Heart left ventricle (tissue), 16 donors: ENCODE data around the gene SUMF2. TPM values are rescaled to one million over a fixed set of nuclear protein-coding genes. Genes with fewer than 3 reads are reported as not detected.
"Not testable (repeated sequence)": the region's sequence is repeated elsewhere in the genome, so short reads cannot be mapped to it uniquely, and the experiment has no call there.

Experiments used
- ATAC-seq, 4 donors: fragments of 200-7000 bp; cut with Tn5 transposase; one replicate each; pipeline ENCODE4 v1.9.1; 2020 to 2022; ENCODE audit warnings: moderate library complexity in 4 of 4, mild to moderate bottlenecking in 3 of 4, moderate number of reproducible peaks in 1 of 4
- DNase-seq, 5 donors: peaks; one replicate each; pipeline ENCODE4 v3.0.0-alpha.2; 2020
- H3K27ac ChIP-seq, 12 donors: fragments of 200-600 bp; sonication (generic) in 4 of 12; one replicate each; pipeline versions ENCODE4 v1.5.0 to v1.8.0; 2016 to 2022; ENCODE audit warnings: mild to moderate bottlenecking in 2 of 12
- H3K27me3 ChIP-seq, 9 donors: fragments of 200-600 bp; sonication (generic) in 2 of 9; one replicate each; pipeline versions ENCODE4 v1.5.1 to v1.8.0; 2016 to 2022; ENCODE audit warnings: mild to moderate bottlenecking in 3 of 9
- H3K36me3 ChIP-seq, 9 donors: fragments of 200-600 bp; sonication (generic) in 2 of 9; one replicate each; pipeline versions ENCODE4 v1.5.0 to v1.8.0; 2018 to 2022; ENCODE audit warnings: mild to moderate bottlenecking in 2 of 9
- H3K4me1 ChIP-seq, 12 donors: fragments of 200-600 bp; sonication (generic) in 4 of 12; one replicate each; pipeline versions ENCODE4 v1.5.0 to v1.8.0; 2016 to 2022; ENCODE audit warnings: mild to moderate bottlenecking in 3 of 12
- H3K4me3 ChIP-seq, 12 donors: fragments of 200-600 bp; sonication (generic) in 4 of 12; one replicate each; pipeline versions ENCODE4 v1.5.0 to v1.8.0; 2017 to 2022; ENCODE audit warnings: mild to moderate bottlenecking in 9 of 12, moderate library complexity in 4 of 12
- H3K9me3 ChIP-seq, 12 donors: fragments of 200-600 bp; sonication (generic) in 4 of 12; one replicate each; pipeline versions ENCODE4 v1.5.0 to v1.8.0; 2016 to 2022; ENCODE audit warnings: mild to moderate bottlenecking in 1 of 12
- POLR2A ChIP-seq, 2 donors: fragments of 450-650 bp; IDR thresholded peaks; one replicate each; pipeline ENCODE4 v1.6.1; 2017; ENCODE audit warnings: antibody characterized with exemption in 2 of 2, mild to moderate bottlenecking in 2 of 2, moderate library complexity in 2 of 2
- WGBS, 4 donors: extraction: QIAGEN DNeasy Blood & Tissue Kit in 2 of 4; methylation state at CpG; one replicate each; pipeline versions ENCODE4 v1.1.5 to v1.1.7; 2013 to 2018; 5-methylcytosine and 5-hydroxymethylcytosine counted together
- intact Hi-C, 10 donors: fragments of 100-400 bp; cut with DNase I; formaldehyde crosslinking; loops; one replicate each; pipeline versions ENCODE4 v1.11.1 to v1.14.2; 2022
- polyA plus RNA-seq, 2 donors: library from polyadenylated mRNA; stranded (reverse); fragments of 200-250 nt; gene quantifications; one replicate each; pipeline ENCODE4 v1.2.3, GENCODE V29; 2013
- total RNA-seq, 9 donors: library from RNA; depleted of rRNA in 2 of 9; stranded (reverse); fragments of >200 nt in 2 of 9; fragmentation: NEBNext Ultra II Directional in 3 of 9; extraction: Animal tissue kit (Norgen Biotek cat#: 25700) in 3 of 9; gene quantifications; one replicate each; pipeline versions ENCODE4 v1.1.0 to v1.2.4, GENCODE V29; 2016 to 2023
- TF ChIP-seq, protein P1 (sequence below), 12 donors: fragments of 200-600 bp; sonication (generic) in 4 of 12; IDR thresholded peaks; one replicate each; pipeline versions ENCODE4 v1.5.0 to v1.8.0; 2018 to 2022; ENCODE audit warnings: antibody characterized with exemption in 12 of 12, mild to moderate bottlenecking in 5 of 12
- donor health status: ischemic (EF 13 %, LVEDD 7.1; RV severe dilation, severe dysfunction).
- donor health status: healthy with polysubstance abuse.
- donor health status: DM: no; HTN: yes; CAD: no.
- donor health status: DM: no; HTN: no; CAD: no.
- donor health status: ischemic (EF 25% LVEDD 6.9; RV normal size, moderate dysfunction).
- donor health status: ischemic (EF 25% LVEDD 5.7; RV mildly dilated, moderate dysfunction).
- donor health status: healthy.
- donor health status: DM: yes; HTN: yes; CAD: no.
- donor health status: ischemic (EF 35%, LVEDD 5.7; RV mildly dilated, moderate dysfunction).
- donor health status: nonischemic (EF 11% LVEDD 7.7; RV severe dilation, severe dysfunction).
- donor health status: DM: yes; HTN: yes; CAD: no.
- donor health status: PGD.
- donor health status: ischemic (EF 29% LVEDD 5.4; RV normal size, mild dysfunction).
- donor health status: nonischemic (EF 23%, LVEDD 6.1; RV moderate dilation, normal function).

SUMF2 gene
- total and polyA plus RNA-seq, 11 donors, result 23.1 to 61.5 (median 34.5) TPM

DNA sequence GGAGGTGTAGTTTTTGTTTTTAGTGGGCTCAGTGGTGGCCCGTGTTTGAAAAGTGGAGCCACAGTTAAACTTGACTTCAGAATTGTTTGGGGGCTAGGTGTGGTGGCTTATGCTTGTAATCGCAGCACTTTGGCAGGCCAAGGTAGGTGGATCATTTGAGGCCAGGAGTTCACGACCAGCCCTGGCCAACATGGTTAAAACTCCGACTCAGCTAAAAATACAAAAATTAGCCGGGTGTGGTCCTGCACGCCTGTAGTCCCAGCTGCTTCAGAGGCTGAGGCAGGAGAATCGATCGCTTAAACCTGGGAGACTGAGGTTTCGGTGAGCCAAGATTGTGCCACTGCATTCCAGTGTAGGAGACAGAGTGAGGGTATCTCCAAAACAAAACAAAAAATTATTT, 10.7 kb upstream of the SUMF2 start:
- Histone ChIP-seq H3K27me3 (no peaks in the 10 kb centered on the region), H3K4me1 (peaks cover 7 to 39% (median 24%) of the 10 kb centered on the region in 12 donors), H3K36me3 (peaks cover 0 to 57% (median 56%) of the 10 kb centered on the region in 9 donors), H3K9me3 (no peaks in the 10 kb centered on the region), H3K27ac (no peak overlapping the region), H3K4me3 (no peak overlapping the region)
- TF ChIP-seq, protein P1, sequence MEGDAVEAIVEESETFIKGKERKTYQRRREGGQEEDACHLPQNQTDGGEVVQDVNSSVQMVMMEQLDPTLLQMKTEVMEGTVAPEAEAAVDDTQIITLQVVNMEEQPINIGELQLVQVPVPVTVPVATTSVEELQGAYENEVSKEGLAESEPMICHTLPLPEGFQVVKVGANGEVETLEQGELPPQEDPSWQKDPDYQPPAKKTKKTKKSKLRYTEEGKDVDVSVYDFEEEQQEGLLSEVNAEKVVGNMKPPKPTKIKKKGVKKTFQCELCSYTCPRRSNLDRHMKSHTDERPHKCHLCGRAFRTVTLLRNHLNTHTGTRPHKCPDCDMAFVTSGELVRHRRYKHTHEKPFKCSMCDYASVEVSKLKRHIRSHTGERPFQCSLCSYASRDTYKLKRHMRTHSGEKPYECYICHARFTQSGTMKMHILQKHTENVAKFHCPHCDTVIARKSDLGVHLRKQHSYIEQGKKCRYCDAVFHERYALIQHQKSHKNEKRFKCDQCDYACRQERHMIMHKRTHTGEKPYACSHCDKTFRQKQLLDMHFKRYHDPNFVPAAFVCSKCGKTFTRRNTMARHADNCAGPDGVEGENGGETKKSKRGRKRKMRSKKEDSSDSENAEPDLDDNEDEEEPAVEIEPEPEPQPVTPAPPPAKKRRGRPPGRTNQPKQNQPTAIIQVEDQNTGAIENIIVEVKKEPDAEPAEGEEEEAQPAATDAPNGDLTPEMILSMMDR (IDR thresholded peaks at IDR 0.05), result no peak
- TF ChIP-seq POLR2A (IDR thresholded peaks at IDR 0.05), result no peak
- intact Hi-C loops, result loop anchor here in 3 of 10 donors (5.0 kb wide), 3 partner anchors 51 to 76 kb away; partner anchors contain the start of gene CHCHD2 (in 1 of the 3)
- no peak for ATAC-seq
- DNase-seq, result no peak
- 84 to 89% (median 86%) methylated on average over 9 of the region's 9 CpGs for WGBS, 4 donors

DNA sequence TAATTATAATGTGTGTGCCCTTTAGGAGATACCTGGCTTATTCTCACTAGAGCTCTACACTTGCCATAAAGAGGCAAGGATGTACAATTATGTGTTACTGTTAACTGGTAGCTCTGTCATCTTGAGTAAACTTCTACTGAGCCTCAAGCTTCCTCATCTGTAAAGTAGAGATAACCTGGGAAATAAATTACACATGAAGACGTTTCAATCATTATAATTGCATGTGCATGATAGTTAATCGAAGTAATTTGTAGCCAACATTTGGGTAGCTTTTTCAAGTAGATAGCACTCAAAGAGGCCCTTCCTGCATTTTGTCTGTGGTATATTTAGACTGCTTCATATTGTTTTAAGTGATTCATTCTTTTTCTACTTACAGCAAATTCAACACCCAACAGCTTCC, 10.1 kb upstream of the SUMF2 start:
- WGBS, 4 donors, result 80 to 86% (median 83%) methylated on average over 2 of the region's 2 CpGs
- Histone ChIP-seq H3K27ac (no peak overlapping the region), H3K4me3 (no peak overlapping the region), H3K36me3 (peaks cover 0 to 63% (median 63%) of the 10 kb centered on the region in 9 donors), H3K27me3 (no peaks in the 10 kb centered on the region), H3K9me3 (no peaks in the 10 kb centered on the region), H3K4me1 (peaks cover 7 to 39% (median 24%) of the 10 kb centered on the region in 12 donors)
- intact Hi-C loops, result loop anchor here in 3 of 10 donors (5.0 kb wide), 3 partner anchors 52 to 77 kb away; partner anchors contain the start of gene CHCHD2 (in 1 of the 3)
- ATAC-seq, result no peak
- TF ChIP-seq, protein P1 (IDR thresholded peaks at IDR 0.05), result no peak
- no peak for TF ChIP-seq POLR2A (IDR thresholded peaks at IDR 0.05)
- no peak for DNase-seq

DNA sequence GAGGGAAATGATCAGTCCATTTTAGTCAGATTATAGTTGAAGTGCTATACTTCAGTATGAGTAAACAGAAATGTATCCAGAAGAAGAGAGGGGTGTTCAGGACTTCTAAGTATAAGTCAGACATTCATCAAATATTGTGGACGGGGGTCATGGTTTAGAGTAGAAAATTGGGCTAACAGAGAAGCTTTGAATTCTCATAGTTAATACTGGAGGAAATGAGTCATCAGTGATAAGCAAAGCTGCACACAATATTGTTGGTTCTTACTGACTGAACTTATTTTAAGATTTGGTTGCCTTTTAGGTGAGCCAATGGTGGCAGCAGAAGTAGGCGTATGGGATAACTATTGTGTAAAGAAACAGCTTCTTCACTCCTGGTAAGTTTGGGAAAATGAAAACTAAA, 1.7 kb upstream of the SUMF2 start:
- DNase-seq (no peak), ATAC-seq (no peak)
- Histone ChIP-seq H3K36me3 (peaks cover 0 to 64% (median 60%) of the 10 kb centered on the region in 9 donors), H3K4me3 (no peak overlapping the region), H3K27me3 (no peaks in the 10 kb centered on the region), H3K27ac (peak overlapping the region in 2 of 12 donors; percentile 15 to 29), H3K4me1 (peaks cover 0 to 32% (median 11%) of the 10 kb centered on the region in 12 donors), H3K9me3 (no peaks in the 10 kb centered on the region)
- WGBS, 4 donors, result 76 to 82% (median 79%) methylated on average over 2 of the region's 2 CpGs
- intact Hi-C loops, result loop anchor here in 3 of 10 donors (5.0 to 10.0 kb wide), 3 partner anchors 60 to 168 kb away; partner anchors contain the start of gene NIPSNAP2 (in 1 of the 3)
- TF ChIP-seq, protein P1 (IDR thresholded peaks at IDR 0.05), result no peak
- TF ChIP-seq POLR2A (IDR thresholded peaks at IDR 0.05), result no peak

DNA sequence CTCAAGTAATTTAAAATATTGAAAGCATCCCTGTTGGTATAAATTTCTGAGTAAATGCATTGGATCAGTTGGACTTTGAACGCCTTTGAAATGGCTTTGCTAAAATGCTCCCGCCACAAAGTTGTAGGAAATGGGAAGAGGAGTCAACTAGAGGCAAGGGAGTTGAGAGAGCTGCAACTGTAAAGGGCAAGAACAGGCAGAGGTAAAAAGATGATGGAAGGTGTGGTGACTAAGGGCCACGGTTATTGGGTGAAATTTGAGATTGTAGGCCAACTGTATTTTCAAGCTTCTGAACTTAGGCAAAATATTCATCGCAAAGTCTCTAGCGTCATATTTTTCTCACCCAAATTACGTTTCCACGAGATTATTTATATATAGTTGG, 595 bp upstream of the SUMF2 start:
- intact Hi-C loops, result loop anchor here in 3 of 10 donors (5.0 to 10.0 kb wide), 3 partner anchors 61 to 169 kb away; partner anchors contain the start of gene NIPSNAP2 (in 1 of the 3)
- peak overlapping the region in 10 of 12 donors; percentile 55 to 94 (median 77) for H3K4me3 ChIP-seq
- H3K27ac ChIP-seq, result peak overlapping the region in 11 of 12 donors; percentile 86 to 93 (median 90)
- peaks cover 0 to 60% (median 51%) of the 10 kb centered on the region in 9 donors for H3K36me3 ChIP-seq
- no peaks in the 10 kb centered on the region for H3K9me3 ChIP-seq
- no peak for DNase-seq
- peaks cover 0 to 32% (median 11%) of the 10 kb centered on the region in 12 donors for H3K4me1 ChIP-seq
- no peaks in the 10 kb centered on the region for H3K27me3 ChIP-seq
- WGBS, 4 donors, result 72 to 76% (median 74%) methylated on average over 7 of the region's 7 CpGs
- ATAC-seq, result no peak
- TF ChIP-seq, protein P1 (IDR thresholded peaks at IDR 0.05), result no peak
- no peak for TF ChIP-seq POLR2A (IDR thresholded peaks at IDR 0.05)

DNA sequence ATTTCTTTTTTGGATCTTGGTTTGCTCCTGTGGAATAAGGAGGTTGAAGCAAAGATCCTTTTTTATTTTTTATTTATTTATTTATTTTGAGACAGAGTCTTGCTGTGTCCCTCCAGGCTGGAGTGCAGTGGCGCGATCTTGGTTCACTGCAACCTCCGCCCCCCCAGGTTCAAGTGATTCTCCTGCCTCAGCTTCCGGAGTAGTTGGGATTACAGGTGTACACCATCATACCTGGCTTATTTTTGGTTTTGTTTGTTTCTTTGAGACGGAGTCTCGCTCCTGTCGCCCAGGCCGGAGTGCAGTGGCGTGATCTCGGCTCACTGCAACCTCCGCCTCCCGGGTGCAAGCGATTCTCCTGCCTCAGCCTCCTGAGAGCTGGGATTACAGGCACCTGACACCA, 2.3 kb downstream of the SUMF2 start:
- H3K4me1 ChIP-seq, result peaks cover 0 to 32% (median 11%) of the 10 kb centered on the region in 12 donors
- H3K27me3 ChIP-seq, H3K9me3 ChIP-seq, ATAC-seq, H3K27ac ChIP-seq, H3K4me3 ChIP-seq, DNase-seq: not testable (repeated sequence)
- H3K36me3 ChIP-seq, result peaks cover 0 to 60% (median 51%) of the 10 kb centered on the region in 9 donors
- intact Hi-C loops, result loop anchor here in 1 of 10 donors (10.0 kb wide), 1 partner anchor 172 kb away; no protein-coding TSS in a partner anchor
- WGBS, 4 donors, result 95 to 99% (median 97%) methylated on average over 13 of the region's 13 CpGs
